ENCODE data around the gene MTCH2. TPM values are rescaled to one million over a fixed set of nuclear protein-coding genes. Genes with fewer than 3 reads are reported as not detected.
"Not testable (repeated sequence)": the region's sequence is repeated elsewhere in the genome, so short reads cannot be mapped to it uniquely, and the experiment has no call there.

MTCH2 gene
- total RNA-seq, 1 donor from 2014 or later, result 88.3 TPM

GRCh38 chr11:47636331-47636730, 6.0 kb downstream of the MTCH2 start:
- DNase-seq (ENCODE audit: low read depth, low spot score), result not testable (repeated sequence)

GRCh38 chr11:47631473-47631872, 10.9 kb downstream of the MTCH2 start:
- DNase-seq (ENCODE audit: low read depth, low spot score), result no peak

GRCh38 chr11:47628026-47628425, 14.3 kb downstream of the MTCH2 start:
- DNase-seq (ENCODE audit: low read depth, low spot score), result no peak

DNA sequence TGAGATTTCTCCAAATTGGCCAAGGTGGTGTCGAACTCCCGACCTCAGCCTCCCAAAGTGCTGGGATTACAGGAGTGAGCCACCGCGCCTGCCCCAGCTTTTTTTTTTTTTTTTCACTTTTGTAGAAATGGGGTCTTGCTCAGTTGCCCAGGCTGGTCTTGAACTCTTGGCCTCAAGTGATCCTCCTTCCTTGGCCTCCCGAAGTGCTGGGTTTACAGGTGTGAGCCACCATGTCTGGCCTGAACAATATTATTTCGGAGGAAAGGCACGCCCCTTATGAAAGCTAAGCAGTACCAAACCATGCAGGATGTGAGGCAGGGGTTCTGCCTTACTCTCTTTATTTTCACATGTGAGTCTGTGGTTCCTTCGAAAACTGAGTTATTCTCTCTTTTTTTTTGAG, 16.1 kb downstream of the MTCH2 start:
- DNase-seq (ENCODE audit: low read depth, low spot score), result no peak

GRCh38 chr11:47620836-47621378, 21.5 kb downstream of the MTCH2 start:
- no peak for DNase-seq (ENCODE audit: low read depth, low spot score)

DNA sequence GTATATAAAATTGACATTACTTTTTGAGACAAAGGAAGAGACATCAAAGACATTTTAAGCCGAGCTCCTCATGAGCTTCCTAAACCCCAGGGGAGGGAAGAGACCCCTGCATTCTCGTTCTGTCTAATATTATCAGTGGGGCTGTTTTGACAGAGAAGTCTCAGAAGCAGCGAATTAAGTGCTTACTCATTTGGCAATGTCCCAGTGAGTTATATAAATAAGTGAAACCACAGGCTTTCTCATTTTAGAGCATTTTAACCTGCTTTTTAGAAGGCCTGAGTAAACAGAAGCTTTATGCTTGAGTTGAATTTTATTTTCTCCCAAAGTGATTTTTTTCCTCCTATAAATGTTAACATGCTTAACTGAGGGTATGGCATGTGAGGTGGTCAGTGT, 24.9 kb downstream of the MTCH2 start:
- DNase-seq (ENCODE audit: low read depth, low spot score), result no peak

GRCh38 chr11:47616726-47617416, 25.5 kb downstream of the MTCH2 start:
- DNase-seq (ENCODE audit: low read depth, low spot score), result peak; percentile 32

GRCh38 chr11:47615249-47615648, 27.1 kb downstream of the MTCH2 start:
- no peak for DNase-seq (ENCODE audit: low read depth, low spot score)

- no peak for DNase-seq (ENCODE audit: low read depth, low spot score)
These were observed 31.0 kb downstream of the MTCH2 start for GRCh38 chr11:47611348-47611794.

GRCh38 chr11:47609675-47610074, 32.7 kb downstream of the MTCH2 start:
- DNase-seq (ENCODE audit: low read depth, low spot score), result no peak

DNA sequence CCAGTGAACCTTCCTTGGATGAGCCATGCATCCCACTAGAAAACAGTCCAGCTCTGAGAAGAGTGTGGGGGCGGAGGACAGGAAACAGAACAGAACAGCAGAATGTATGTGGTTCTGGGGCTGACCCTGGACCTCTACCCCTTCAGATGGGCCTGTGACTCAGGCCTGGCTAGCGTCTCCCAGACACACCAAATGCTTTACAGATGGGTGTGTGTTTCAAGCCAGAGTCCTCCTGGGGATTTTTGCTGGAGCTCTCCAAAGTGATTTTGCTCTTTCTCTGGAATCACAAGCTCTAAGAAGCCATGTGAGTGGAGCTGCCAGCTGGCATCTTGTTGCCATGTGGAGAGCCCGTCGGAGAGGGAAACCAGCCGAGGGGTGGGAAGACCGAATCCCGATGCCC, 35.0 kb downstream of the MTCH2 start:
- no peak for DNase-seq (ENCODE audit: low read depth, low spot score)

GRCh38 chr11:47606731-47607130, 35.6 kb downstream of the MTCH2 start:
- DNase-seq (ENCODE audit: low read depth, low spot score), result no peak

GRCh38 chr11:47605921-47606320, 36.4 kb downstream of the MTCH2 start:
- no peak for DNase-seq (ENCODE audit: low read depth, low spot score)

DNA sequence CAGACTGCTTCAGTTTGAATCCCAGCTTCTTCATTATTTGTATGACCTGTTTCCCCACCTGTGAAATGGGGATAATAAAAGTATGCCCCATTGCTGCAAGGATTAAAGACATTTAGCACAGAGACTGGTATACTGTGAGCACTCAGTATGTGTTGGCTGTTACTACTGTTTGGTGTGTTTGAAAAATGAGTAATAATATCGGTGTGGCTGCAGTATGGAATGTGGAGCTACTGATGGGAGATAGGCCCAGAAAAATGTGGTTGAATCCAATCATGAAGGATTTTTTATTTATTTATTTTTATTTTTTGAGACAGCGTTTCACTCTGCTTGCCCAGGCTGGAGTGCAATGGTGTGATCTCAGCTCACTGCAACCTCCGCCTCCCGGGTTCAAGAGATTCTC, 39.1 kb downstream of the MTCH2 start:
- no peak for DNase-seq (ENCODE audit: low read depth, low spot score)

DNA sequence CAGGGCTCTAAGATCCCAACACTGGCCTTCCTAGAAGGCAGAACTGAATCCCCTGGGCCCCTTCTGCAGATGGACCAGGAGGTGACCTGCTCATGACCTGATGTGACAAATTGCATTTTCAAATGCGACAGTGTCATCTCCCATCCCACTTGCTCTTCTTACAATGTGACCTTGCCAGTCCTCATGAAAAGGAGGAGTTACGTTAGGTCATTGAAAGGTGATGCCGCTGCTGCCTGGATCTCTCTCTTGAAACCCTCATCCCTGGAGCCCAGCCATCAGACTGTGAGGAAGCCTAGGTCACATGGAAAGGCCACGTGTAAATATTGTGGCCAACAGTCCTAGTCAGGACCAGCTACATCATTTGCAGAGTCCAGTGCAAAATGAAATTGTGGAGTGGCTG, 42.5 kb downstream of the MTCH2 start:
- no peak for DNase-seq (ENCODE audit: low read depth, low spot score)

DNA sequence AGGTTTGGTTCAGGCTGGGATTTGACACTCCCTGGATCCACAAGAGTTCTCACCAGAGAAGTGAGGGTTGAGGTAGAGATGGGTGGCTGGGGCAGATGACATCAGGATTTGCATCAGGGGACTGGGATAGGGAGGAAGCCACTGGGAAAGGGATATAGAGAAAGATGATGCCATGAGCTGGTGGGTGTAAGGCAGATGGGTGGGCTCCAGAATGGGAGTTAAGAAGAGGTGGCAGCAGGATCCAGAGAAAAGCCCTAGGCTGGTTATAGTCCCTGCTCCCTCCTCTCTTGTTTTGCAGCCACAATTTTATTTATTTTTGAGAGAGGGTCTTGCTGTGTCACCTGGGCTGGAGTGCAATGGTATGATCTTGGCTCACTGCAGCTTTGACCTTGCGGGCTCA, 46.4 kb downstream of the MTCH2 start:
- DNase-seq (ENCODE audit: low read depth, low spot score), result no peak

- no peak for DNase-seq (ENCODE audit: low read depth, low spot score)
These were observed 47.3 kb downstream of the MTCH2 start for GRCh38 chr11:47595029-47595428.

GRCh38 chr11:47593934-47594855, 48.2 kb downstream of the MTCH2 start, which contains the start of gene C1QTNF4:
TSS of gene C1QTNF4 (minus strand) at chr11:47594411. CDS start at chr11:47590810, 3,601 bp downstream.
- DNase-seq (ENCODE audit: low read depth, low spot score), result no peak

DNA sequence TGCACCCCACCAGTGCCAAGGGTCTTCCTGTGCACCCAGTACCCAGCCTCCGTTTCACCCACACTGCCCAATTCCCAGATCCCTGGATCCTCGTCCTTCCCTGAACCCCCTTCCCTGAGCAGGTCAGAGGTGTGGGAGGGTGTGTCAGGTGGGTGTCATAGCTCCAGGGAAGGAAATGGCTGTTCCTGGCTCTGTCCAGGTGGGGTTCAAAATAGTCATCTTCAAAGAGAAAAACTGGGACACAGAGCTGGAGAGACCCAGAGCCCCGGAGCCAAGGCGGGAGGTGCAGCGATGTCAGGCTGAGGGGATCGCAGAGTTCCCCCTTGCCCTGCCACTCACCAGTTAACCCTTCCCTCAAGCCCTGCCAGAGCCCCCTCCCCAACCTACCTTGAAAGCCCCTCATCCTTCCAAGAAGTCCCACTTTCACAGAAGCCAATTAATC, 48.8 kb downstream of the MTCH2 start:
- no peak for DNase-seq (ENCODE audit: low read depth, low spot score)

GRCh38 chr11:47592970-47593369, 49.4 kb downstream of the MTCH2 start:
- no peak for DNase-seq (ENCODE audit: low read depth, low spot score)

- DNase-seq (ENCODE audit: low read depth, low spot score), result no peak
These were observed 50.1 kb downstream of the MTCH2 start for GRCh38 chr11:47592251-47592650.

DNA sequence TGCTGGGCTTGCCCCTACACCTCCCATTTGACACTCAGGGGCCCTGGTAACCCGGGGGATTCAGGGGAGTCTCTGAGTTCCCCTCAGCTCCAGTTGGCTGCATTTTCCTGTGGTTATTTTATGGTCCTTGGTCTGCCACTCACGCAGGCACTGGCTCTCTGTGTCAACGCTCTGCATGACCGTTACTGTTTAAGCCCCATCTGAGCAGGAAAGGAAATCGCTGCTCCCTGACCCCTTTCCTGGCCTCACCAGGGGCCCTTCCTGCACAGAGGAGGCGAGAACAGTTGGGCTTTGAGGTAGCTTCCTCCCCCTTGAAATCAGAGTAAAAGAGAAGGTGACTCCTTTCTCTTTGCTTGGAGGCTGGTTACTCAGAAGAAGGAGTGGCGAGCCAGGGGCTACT, 50.6 kb downstream of the MTCH2 start:
- DNase-seq (ENCODE audit: low read depth, low spot score), result peak; percentile 24

Measured in pulmonary artery endothelial cell (primary cell).